K562 (cell line): ENCODE measurements around the gene C1RL. TPM values are rescaled to one million over a fixed set of nuclear protein-coding genes. Genes with fewer than 3 reads are reported as not detected.

ENCODE experiments used
- ATAC-seq: fragments of 200-7000 bp; cut with Tn5 transposase; 3 replicates; pipeline ENCODE4 v1.9.1; 2020; ENCODE audit warnings: moderate library complexity
- BruUV-seq: library from RNA; stranded (reverse); fragments of 400-500 nt; replicated peaks from 2 replicates; lab custom pipeline; 2021; lab: Mats Ljungman, UMichigan
- CTCF ChIA-PET: fragments of 300-600 bp; formaldehyde crosslinking; extraction: SDS; loops from one replicate; lab custom pipeline; 2021; ENCODE audit warnings: low intra/inter-chr PET ratio; lab: Yijun Ruan, JAX
- POLR2A ChIA-PET: fragments of 300-600, 350-650 bp; sonication (Branson Sonifier 250); formaldehyde crosslinking; extraction: SDS; loops from one replicate; lab custom pipeline; 2021; ENCODE audit warnings: antibody characterized with exemption, inconsistent platforms; lab: Yijun Ruan, JAX
- DNase-seq, 4 experiments: peaks; one replicate each; pipeline versions ENCODE4 v3.0.0 to v3.0.0-alpha.2; 2011 to 2018; ENCODE audit warnings: low spot score in 3 of 4, mixed read lengths in 3 of 4; ENCODE audit errors: extremely low read depth in 1 of 4
- FAIRE-seq: peaks from 2 replicates; lab custom pipeline; 2011; peaks lifted over from hg19 to GRCh38; lab: Jason Lieb, UNC
- H2AFZ ChIP-seq: 2 replicates; pipeline ENCODE4 v1.6.0; 2011; ENCODE audit warnings: low read depth, low read length, control low read depth, inconsistent platforms
- H3K27ac ChIP-seq: fragments of 200-600 bp; 3 replicates; pipeline ENCODE4 v1.8.0; 2011; ENCODE audit warnings: low read depth, mild to moderate bottlenecking, control low read depth, inconsistent platforms, low read length, moderate library complexity, mixed read lengths; ENCODE audit errors: extremely low read depth
- H3K27me3 ChIP-seq, 2 experiments: fragments of 300-600 bp in 1 of 2; 2 replicates in 1 of 2; 3 replicates in 1 of 2; pipeline versions ENCODE4 v1.6.0 to v1.8.0; 2011; ENCODE audit warnings: inconsistent platforms in 2 of 2, low read length in 2 of 2, mild to moderate bottlenecking in 1 of 2, mixed read lengths in 1 of 2, moderate library complexity in 1 of 2; ENCODE audit not compliant: control insufficient read depth in 2 of 2, insufficient read depth in 2 of 2
- H3K36me3 ChIP-seq: fragments of 300-600 bp; 3 replicates; pipeline ENCODE4 v1.8.0; 2011; ENCODE audit warnings: mild to moderate bottlenecking, low read length, inconsistent platforms; ENCODE audit not compliant: control insufficient read depth, insufficient read depth
- H3K4me1 ChIP-seq, 2 experiments: fragments of 200-600 bp in 1 of 2; replicated peaks in 1 of 2; 2 replicates in 1 of 2; 3 replicates in 1 of 2; pipeline versions ENCODE4 v1.5.1 to v1.8.0; 2011; ENCODE audit warnings: inconsistent platforms in 2 of 2, low read length in 2 of 2, mild to moderate bottlenecking in 1 of 2, mixed read lengths in 1 of 2, moderate library complexity in 1 of 2; ENCODE audit not compliant: control insufficient read depth in 2 of 2, insufficient read depth in 2 of 2
- H3K4me2 ChIP-seq: 2 replicates; pipeline ENCODE4 v1.6.1; 2011; ENCODE audit warnings: low read length, control low read depth, inconsistent platforms, mixed read lengths; ENCODE audit not compliant: insufficient read depth
- H3K4me3 ChIP-seq: fragments of 200-600 bp; sonication (generic), shearing (Covaris generic); 2 replicates; pipeline ENCODE4 v1.5.1; 2016; ENCODE audit warnings: control low read depth, inconsistent platforms
- H3K79me2 ChIP-seq: fragments of 200-600 bp; 3 replicates; pipeline ENCODE4 v1.8.0; 2011; ENCODE audit warnings: low read length, inconsistent platforms; ENCODE audit not compliant: control insufficient read depth, insufficient read depth
- H3K9ac ChIP-seq, 2 experiments: 2 replicates each; pipeline versions ENCODE4 v1.6.0 to v1.6.1; 2011; ENCODE audit warnings: low read depth in 2 of 2, low read length in 2 of 2, control low read depth in 1 of 2, inconsistent platforms in 1 of 2, mild to moderate bottlenecking in 1 of 2, mixed read lengths in 1 of 2; ENCODE audit not compliant: insufficient read depth in 1 of 2
- H3K9me1 ChIP-seq: one replicate; pipeline ENCODE4 v1.6.0; 2011; ENCODE audit warnings: inconsistent platforms, mild to moderate bottlenecking, low read length, moderate library complexity; ENCODE audit not compliant: control insufficient read depth, insufficient read depth
- H3K9me3 ChIP-seq: replicated peaks from 2 replicates; pipeline ENCODE4 v1.5.1; 2011; ENCODE audit warnings: low read depth, low read length, inconsistent platforms; ENCODE audit not compliant: control insufficient read depth, insufficient read depth
- H4K20me1 ChIP-seq: replicated peaks from 2 replicates; pipeline ENCODE4 v1.6.1; 2011; ENCODE audit warnings: low read length, inconsistent platforms, mixed read lengths; ENCODE audit not compliant: control insufficient read depth, insufficient read depth
- DIDO1 ChIP-seq: fragments of 450-650 bp; IDR thresholded peaks from 2 replicates; pipeline ENCODE4 v1.6.1; 2016; ENCODE audit warnings: low read depth, missing biosample characterization, missing genetic modification characterization
- STAG1 ChIP-seq: sonication (generic); formaldehyde crosslinking; IDR thresholded peaks from 2 replicates; pipeline ENCODE4 v1.5.0; 2020; ENCODE audit warnings: missing genetic modification reagents, borderline replicate concordance
- ZBTB49 ChIP-seq: sonication (generic); formaldehyde crosslinking; IDR thresholded peaks from 2 replicates; pipeline ENCODE4 v1.8.0; 2022; ENCODE audit warnings: missing genetic modification reagents, mild to moderate bottlenecking, borderline replicate concordance
- WGBS: fragments of 100-300 bp; shearing (Covaris generic); methylation state at CpG from one replicate; pipeline ENCODE4 v1.1.6; 2016; ENCODE audit warnings: low coverage, mixed read lengths; ENCODE audit not compliant: insufficient coverage; ENCODE audit errors: missing lambda C conversion rate; 5-methylcytosine and 5-hydroxymethylcytosine counted together
- in situ Hi-C: fragments of 300-500 bp; cut with MboI; formaldehyde crosslinking; loops from 4 replicates; pipeline ENCODE4 v1.15.0; 2018; ENCODE audit warnings: inconsistent platforms, mixed read lengths
- intact Hi-C: fragments of 100-400 bp; cut with micrococcal nuclease; formaldehyde crosslinking; loops from 2 replicates; pipeline ENCODE4 v1.14.2; 2022
- polyA plus RNA-seq, 8 experiments: library from polyadenylated mRNA; depleted of rRNA in 4 of 8; stranded (reverse) in 5 of 8; unstranded in 3 of 8; fragments of >200 nt; fragmentation: Nextera tagmentation in 2 of 8; fragmentation: Illumina TruSeq in 1 of 8; extraction: Ambion mirVana in 2 of 8; extraction: Trizol in 1 of 8; gene quantifications; 2 replicates each; pipeline versions ENCODE4 v1.2.1 to v1.2.3, GENCODE V29; 2011 to 2014; ENCODE audit warnings: inconsistent platforms in 1 of 8, missing spikeins in 1 of 8
- total RNA-seq, 7 experiments: library from RNA; depleted of rRNA in 6 of 7; stranded (reverse); fragments of >200 nt in 6 of 7; fragmentation: Illumina TruSeq in 2 of 7; extraction: Trizol in 2 of 7; gene quantifications; 2 replicates each; pipeline versions ENCODE4 v1.2.1 to v1.2.3, GENCODE V29; 2011 to 2021; ENCODE audit warnings: low replicate concordance in 1 of 7

C1RL gene
- total and polyA plus RNA-seq, 9 of the 15 experiments (the other 6 are each of a cell fraction or from before 2014, with no cell fraction given): 1.4 to 10.7 (median 8.0) TPM

- H3K4me1 ChIP-seq: peaks cover 5 to 14% of the 10 kb centered on the region in 2 experiments; a peak in 3 of 5 replicates
- 40% methylated on average over 5 of the region's 7 CpGs for WGBS
- H3K9me1 ChIP-seq: no peaks in the 10 kb centered on the region
- no TSS peak for BruUV-seq
- ATAC-seq (no peak), FAIRE-seq (no peak), DNase-seq (no peak)
- H3K4me2 ChIP-seq: no peak overlapping the region
- in situ Hi-C loops: no loop called here
- H4K20me1 ChIP-seq: no peaks in the 10 kb centered on the region
- intact Hi-C loops: no loop called here
- no peak overlapping the region for H3K27ac ChIP-seq
- TF ChIP-seq STAG1 (CRISPR knock-in tag) (no peak), DIDO1 (tag) (no peak), ZBTB49 (CRISPR knock-in tag) (no peak)
- H2AFZ ChIP-seq: no peak overlapping the region
- H3K79me2 ChIP-seq: no peaks in the 10 kb centered on the region
- H3K36me3 ChIP-seq: no peaks in the 10 kb centered on the region
- no peaks in the 10 kb centered on the region for H3K9me3 ChIP-seq
- ChIA-PET CTCF (no interaction called here), POLR2A (interaction anchor here (0.5 to 0.7 kb wide), 3 partner anchors 9 to 107 kb away, joined by 3 to 4 read pairs (median 3); no protein-coding TSS in a partner anchor)
- no peak overlapping the region for H3K4me3 ChIP-seq
- no peak overlapping the region for H3K9ac ChIP-seq
- no peaks in the 10 kb centered on the region for H3K27me3 ChIP-seq
Measured at GRCh38 chr12:7067096-7067495, 41.9 kb downstream of the C1RL start.
